GM10266 (cell line): ENCODE results near the gene MPDZ.

Experiments used
- DNase-seq: peaks from one replicate; pipeline ENCODE4 v3.0.0; 2012; ENCODE audit errors: extremely low spot score
- CTCF ChIP-seq: IDR thresholded peaks from 2 replicates; pipeline ENCODE4 v1.5.1; 2012; ENCODE audit warnings: mild to moderate bottlenecking, low read depth; ENCODE audit not compliant: control insufficient read depth, insufficient read depth; ENCODE audit errors: missing control alignments

Gene MPDZ

GRCh38 chr9:13292158-13292557 lies 12.7 kb upstream of the MPDZ start:
- no peak for DNase-seq
- TF ChIP-seq CTCF, result no peak

- DNase-seq, result no peak
These were observed 12.2 kb upstream of the MPDZ start for GRCh38 chr9:13291718-13292117.

GRCh38 chr9:13284011-13284410 lies 4.5 kb upstream of the MPDZ start:
- no peak for DNase-seq
- no peak for TF ChIP-seq CTCF

More at GRCh38 chr9:13291718-13292117, 12.2 kb upstream of the MPDZ start:
- TF ChIP-seq CTCF, result no peak

- TF ChIP-seq CTCF, result no peak
- no peak for DNase-seq
These were observed 3.5 kb upstream of the MPDZ start for GRCh38 chr9:13282998-13283397.

- no peak for TF ChIP-seq CTCF
- no peak for DNase-seq
These were observed 2.0 kb upstream of the MPDZ start for GRCh38 chr9:13281356-13282016.

- DNase-seq, result no peak
- no peak for TF ChIP-seq CTCF
These were observed 885 bp downstream of the MPDZ start for GRCh38 chr9:13278368-13279246.

- TF ChIP-seq CTCF, result no peak
- no peak for DNase-seq
These were observed 1.5 kb downstream of the MPDZ start for GRCh38 chr9:13278023-13278367.
